Activated effector memory CD4-positive, alpha-beta T cell treated with anti-CD3 and anti-CD28 coated beads, Interleukin-2, amount 50 U/mL, for 16 hours (primary cell): ENCODE data around the gene PISD.
"Not testable (repeated sequence)": the region's sequence is repeated elsewhere in the genome, so short reads cannot be mapped to it uniquely, and the experiment has no call there.

Experiments
- DNase-seq: peaks from one replicate; pipeline ENCODE4 v3.0.0-alpha.2; 2020

The PISD gene

DNA sequence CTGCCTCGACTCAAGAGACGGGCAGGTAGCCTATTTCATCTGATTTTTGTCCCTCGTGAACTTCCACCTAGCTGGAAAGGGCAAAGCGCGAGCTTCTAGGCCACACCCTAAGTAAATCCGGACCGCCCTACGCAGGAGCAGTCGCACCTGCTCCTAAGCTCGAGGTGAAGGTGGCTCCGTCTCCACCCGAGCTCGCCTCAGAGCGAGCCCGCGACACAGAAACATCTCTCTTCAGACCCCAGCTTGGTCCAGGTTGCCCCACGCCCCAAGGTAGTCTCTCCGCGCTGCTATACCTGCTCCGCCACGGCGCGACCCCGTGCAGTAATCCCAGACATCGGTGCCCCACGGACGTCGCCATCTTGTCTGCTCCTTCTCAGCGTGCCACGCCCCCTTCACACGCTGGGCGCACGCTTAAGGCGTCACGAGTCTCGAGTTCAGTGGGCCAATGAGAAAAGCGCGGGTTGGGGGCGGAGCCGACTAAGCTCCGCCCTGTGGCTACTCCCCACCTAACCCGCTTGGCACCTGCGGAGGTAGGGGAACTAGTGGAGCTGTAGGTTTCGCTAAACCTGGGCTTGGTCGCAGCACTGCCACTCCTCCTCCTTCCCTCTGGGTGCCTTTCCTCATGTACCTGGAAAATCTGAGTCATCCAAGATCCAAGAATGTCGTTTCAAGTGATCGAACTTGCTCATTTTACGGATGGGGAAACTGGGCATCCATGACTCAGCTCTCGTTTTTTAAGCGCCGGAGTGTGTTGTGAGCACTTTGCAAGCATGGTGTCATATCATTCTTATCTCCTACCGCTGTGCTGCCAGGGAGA is at the start of gene PISD:
PISD (minus strand) TSS at position 365 of the 817 bp plus-strand sequence; CDS start at position 358, 7 bp downstream.
- DNase-seq, result peak; percentile 99

DNA sequence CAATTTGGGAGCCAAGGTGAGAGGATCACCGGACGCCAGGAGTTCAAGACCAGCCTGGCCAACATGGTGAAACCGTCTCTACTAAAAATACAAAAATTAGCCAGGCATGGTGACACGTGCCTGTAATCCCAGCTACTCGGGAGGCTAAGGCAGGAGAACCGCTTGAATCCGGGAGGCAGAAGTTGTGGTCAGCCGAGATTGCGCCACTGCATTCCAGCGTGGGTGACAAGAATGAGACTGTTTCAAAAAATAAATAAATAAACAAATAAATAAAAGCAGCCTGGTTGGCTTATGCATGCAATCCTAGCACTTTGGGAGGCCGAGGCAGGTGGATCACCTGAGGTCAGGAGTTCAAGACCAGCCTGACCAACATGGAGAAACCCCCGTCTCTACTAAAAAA is 49.2 kb upstream of the PISD start:
- not testable (repeated sequence) for DNase-seq

DNA sequence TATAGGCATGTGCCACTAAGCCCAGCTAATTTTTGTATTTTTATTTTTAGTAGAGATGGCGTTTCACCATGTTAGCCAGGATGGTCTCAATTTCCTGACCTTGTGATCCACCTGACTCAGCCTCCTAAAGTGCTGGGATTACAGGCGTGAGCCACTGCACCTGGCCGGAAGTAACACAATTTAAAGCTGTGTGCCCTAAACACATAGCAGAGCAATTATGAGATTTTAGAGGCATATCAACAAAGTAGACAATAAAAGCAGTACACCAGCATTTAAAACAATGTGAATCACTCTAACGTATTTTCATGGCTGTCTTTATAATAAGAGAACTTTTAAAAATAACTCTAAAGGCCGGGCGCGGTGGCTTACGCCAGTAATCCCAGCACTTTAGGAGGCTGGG is 45.5 kb upstream of the PISD start:
- no peak for DNase-seq

DNA sequence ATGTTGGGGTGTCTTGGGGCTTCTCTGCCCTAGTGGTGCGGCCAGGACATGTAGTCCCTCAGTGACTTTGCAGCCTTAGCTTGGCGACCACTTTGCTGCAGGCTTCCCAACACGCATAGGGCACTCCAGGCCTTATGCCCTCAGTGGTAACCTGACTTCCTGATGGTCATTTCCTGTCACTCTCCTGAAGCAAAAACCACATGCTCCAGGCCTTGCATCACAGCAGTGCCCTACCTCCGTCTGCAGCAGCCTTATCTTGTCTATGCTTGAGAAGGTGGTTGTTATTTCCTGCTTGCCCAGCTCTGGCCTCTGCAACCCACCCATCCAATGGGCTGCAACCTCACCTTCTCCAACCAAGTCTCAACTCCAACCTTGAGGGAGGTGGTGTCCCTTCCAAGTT is 33.4 kb upstream of the PISD start:
- no peak for DNase-seq

- not testable (repeated sequence) for DNase-seq
Observed at GRCh38 chr22:31694046-31694445, 32.0 kb upstream of the PISD start.

DNA sequence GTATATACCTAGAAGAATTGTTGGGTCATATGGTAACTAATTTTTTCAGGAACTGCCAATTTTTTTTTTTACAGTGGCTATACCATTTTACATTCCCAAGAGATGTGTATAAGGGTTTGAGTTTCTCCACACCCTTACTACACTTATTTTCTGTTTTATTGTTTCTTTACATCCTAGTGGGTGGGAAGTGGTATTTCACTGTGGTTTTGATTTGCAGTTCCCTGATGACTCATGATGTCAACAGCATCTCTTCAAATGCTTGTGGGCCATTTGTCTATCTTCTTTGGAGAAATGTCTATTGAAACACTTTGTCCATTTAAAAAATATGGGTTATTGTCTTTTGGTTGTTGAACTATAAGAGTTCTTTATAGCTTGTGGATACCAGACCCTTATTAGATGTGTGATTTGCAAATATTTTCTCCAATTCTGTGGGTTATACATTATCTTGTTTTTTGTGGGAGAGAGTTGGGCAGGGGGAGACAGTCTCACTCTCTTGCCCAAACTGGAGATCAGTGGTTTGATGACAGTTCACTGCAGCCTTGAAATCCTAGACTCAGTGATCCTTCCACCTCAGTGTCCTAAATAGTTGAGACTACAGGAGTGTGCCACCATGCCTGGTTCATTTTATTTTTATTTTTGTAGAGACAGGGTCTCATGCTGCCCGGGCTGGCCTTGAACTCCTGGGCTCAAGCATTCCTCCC is 30.3 kb upstream of the PISD start:
- no peak for DNase-seq

- DNase-seq, result no peak
Observed at GRCh38 chr22:31691408-31691807, 29.4 kb upstream of the PISD start.

GRCh38 chr22:31683181-31684105 is 21.4 kb upstream of the PISD start:
- DNase-seq, result no peak

- DNase-seq, result no peak
Observed at GRCh38 chr22:31682751-31683150, 20.7 kb upstream of the PISD start.

DNA sequence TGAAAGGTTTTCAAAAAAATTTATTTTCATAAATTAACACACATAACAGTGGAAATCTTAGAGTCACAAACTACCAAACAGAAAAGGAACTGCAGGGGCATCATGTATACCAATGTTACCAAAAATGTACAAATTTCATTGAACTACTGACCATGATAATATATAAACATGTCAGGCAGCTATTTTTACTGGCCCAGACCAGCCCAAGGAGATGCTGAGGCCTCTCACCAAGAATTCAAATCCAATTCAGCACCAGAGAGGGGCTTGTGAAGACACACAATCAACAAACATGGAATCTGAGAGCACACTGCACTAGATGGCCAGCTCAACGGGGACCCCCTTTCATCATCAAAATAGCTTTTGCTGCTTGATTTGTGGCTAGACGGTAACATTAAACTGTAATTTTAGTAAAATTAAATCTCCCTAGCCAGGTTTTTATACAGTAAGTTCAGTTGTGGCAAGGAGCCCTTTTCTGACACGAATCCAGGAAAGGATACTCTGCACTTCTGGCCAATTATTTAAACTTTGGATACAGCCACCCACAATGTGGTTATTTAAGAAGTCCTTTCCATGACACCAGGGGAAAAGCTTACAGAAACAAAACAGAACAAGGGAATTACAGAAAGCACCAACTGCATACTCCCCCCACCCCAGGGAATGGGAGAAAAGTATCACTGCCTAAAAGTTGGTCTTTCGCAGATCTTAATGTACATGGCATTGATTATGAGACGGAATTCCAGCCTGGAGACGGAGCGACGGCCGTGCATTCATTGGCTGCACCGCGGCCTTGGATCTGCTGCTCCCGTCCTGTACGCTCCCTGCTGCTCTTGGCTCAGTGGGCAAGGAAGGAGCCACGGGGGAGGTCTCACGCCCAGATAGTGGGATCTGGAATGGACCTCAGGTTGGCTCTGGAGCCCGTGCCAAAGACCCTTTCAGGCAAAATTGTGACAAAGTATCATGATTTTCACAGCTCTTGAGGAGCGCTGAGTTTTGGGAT is 19.6 kb upstream of the PISD start:
- DNase-seq, result no peak

DNA sequence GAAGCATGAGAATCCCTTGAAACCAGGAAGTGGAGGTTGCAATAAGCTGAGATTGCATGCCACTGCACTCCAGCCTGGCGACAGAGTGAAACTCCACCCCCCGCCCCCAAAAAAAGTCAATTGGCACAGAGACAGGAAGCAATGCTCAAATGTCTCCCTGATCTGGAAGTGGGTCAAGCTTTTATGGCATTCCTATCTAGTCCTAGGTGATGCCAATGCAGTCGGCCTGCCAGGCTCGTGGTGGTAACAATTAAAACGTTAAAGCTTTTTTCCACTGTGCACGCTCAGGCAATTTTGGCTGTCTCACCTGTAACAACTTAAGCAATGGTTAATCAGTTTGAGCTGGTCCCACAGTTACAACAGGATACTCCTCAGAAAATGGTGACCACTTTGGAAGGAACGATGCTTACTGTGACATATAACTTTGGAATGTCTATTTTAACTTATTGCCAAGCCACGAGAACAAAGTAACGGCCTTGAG is 18.9 kb upstream of the PISD start:
- DNase-seq, result no peak

DNA sequence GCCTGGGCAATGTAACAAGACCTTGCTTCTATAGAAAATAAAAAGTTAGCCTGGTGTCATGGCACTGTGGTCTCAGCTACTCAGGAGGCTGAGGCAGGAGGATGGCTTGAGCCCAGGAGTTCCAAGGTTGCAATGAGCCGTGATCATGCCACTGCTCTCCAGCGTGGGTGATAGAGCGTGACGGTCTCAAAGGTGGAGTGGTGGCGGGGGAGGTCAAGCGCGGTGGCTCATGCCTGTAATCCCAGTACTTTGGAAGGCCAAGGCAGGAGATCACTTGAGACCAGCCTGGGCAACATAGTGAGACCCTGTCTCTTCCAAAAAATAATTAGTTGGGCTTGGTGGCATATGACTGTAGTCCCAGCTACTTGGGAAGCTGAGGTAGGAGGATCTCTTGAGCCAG is 16.7 kb upstream of the PISD start:
- DNase-seq, result no peak

- DNase-seq, result peak; percentile 97
Observed at GRCh38 chr22:31676700-31677099, 14.7 kb upstream of the PISD start.

DNA sequence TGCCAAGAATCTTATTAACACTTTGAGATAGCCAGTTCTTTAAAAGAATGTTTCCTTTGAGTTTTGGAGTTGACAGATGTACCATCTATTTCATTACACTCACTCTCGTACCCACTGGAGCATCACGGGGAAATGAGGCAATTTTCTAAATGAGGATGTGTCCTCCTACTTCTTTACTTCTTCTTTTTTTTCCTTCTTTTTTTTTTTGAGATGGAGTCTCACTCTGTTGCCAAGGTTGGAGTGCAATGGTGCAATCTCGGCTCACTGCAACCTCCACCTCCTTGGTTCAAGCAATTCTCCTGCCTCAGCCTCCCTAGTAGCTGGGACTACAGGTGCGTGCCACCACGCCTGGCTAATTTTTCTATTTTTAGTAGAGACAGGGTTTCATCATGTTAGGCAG is 12.2 kb upstream of the PISD start:
- DNase-seq, result not testable (repeated sequence)

DNA sequence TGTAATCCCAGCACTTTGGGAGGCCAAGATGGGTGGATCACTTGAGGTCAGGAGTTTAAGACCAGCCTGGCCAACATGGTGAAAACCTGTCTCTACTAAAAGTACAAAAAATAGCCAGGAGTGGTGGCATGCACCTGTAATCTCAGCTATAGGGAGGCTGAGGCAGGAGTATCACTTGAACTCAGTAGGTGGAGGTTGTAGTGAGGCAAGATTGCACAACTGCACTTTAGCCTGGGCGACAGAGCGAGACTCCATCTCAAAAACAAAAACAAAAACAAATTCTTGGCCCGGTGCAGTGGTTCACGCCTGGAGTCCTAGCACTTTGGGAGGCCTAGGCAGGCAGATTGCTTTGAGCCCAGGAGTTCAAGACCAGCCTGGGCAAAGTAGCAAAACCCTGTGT is 6.8 kb upstream of the PISD start:
- not testable (repeated sequence) for DNase-seq

DNA sequence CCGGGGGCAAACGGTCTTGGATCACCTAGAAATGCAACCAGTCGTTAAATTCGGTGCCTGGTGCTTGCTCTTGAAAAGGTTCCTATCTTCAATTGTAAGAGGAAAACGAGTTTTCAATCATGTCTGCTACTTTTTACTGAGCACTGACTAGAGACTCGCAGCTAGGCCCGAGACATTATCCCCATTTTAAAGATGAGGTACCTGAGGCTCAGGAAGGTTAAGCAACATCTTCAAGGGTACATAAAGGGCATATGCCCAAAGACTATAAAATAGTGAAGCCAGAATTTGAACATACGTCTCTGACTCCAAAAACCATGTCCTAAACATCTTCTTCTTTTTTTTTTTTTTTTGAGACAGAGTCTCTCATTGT is 638 bp upstream of the PISD start:
- DNase-seq, result no peak

DNA sequence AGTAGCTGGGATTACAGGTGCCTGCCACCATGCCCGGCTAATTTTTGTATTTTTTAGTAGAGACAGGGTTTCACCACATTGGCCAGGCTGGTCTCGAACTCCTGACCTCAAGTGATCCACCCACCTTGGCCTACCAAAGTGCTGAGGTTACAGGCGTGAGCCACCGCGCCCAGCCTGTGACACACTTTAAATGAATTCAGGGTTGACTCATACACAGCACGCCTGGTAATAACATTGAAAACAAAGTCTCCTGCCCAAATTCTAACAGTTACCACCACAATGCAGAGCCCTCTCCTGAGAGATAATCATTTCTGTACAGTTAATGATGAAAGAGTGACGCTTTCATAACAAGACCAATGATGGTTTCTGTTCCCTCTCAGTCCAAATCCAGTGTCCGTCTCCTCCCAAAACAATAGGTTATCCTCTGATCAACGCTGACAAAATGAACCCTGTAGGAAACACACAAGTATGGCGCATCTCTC is 1.1 kb downstream of the PISD start:
- DNase-seq, result peak; percentile 80

GRCh38 chr22:31659246-31659645 is 2.8 kb downstream of the PISD start:
- no peak for DNase-seq

DNA sequence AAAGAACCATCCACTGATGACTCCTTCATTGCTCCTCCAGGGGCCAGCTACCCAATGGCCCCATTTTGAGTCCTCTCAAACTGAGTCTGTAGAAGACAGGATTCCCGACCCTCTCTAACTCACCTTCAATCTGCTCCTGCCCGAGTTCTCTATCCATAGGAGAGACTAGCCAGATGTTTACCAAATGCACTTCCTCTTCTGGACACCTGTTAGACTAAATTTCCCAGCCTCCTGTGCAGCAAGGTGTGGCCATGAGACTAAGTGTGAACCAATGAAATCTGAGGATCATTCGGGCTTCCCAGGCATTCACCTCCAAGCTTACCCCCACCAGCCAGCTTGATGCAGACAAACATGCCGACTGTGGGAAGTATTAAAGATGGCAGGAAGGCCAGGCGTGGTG is 7.6 kb downstream of the PISD start:
- DNase-seq, result no peak

DNA sequence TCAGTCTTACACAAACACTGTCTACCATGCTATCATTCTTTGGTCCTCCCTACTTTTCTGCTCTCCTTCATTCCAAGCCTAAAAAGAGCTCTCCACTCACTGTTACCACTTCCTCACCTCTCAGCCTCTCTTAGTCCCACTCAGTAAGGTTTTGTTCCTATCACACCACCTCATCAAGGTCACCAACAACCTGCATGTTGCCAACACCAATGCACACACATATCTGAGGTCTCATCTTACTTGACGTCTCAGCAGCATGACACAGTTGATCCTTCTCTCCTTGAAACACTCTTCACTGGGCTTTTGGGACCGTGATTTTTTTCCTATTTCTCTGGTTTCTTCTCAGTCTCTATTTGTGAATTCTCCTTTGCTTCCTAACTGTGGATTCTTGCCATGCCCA is 8.1 kb downstream of the PISD start:
- DNase-seq, result no peak

DNA sequence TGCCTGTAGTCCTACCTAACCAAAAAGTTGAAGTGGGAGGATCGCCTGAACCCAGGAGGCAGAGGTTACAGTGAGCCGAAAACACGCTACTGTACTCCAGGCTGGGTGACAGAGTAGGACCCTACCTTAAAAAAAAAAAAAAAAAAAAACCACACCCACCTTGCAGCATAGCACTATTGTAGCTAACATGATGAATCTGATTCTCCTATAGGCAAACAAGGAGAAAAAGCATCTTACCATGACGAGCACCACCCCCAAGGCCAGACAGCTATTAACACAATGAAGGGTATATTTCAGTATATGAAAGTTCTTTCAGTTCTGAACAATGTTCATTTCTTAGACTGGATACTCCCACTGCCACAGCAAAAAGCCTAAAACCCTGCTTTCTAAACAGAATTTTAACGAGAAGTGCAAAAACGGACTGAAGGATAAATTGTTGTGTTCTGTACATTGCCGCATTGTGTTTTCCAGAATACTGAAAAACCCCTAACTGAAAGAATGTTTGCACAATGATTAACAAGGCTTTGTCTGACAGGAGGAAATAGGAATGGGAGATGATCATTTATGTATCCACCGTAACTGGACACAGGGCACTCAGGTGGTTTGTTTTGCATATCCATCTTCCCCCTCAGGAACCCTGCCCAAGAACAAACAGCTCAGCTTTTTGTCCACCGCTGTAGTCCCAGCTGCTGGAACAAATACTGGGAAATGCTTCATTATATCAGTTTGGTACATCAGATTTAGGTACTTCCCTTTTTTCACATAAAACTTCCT is 8.9 kb downstream of the PISD start:
- no peak for DNase-seq
